Endothelial cell of umbilical vein (primary cell): ENCODE results near the gene TFG. TPM values are rescaled to one million over a fixed set of nuclear protein-coding genes. Genes with fewer than 3 reads are reported as not detected.

ENCODE experiments used
- BruUV-seq: library from RNA; stranded (reverse); fragments of 400-500 nt; replicated peaks from 2 replicates; lab custom pipeline; 2021; lab: Mats Ljungman, UMichigan
- CTCF ChIA-PET: fragments of 300-600, 350-600 bp; sonication (Branson Sonifier 250); formaldehyde crosslinking; loops from one replicate; lab custom pipeline; 2021; ENCODE audit warnings: antibody characterized with exemption, inconsistent platforms; lab: Charles Lee
- POLR2A ChIA-PET: fragments of 300-600, 350-600 bp; sonication (Branson Sonifier 250); formaldehyde crosslinking; loops from one replicate; lab custom pipeline; 2021; ENCODE audit warnings: antibody characterized with exemption, inconsistent platforms; lab: Charles Lee
- DNase-seq: peaks from one replicate; pipeline ENCODE4 v3.0.0-alpha.2; 2011; ENCODE audit warnings: low read depth, low spot score
- FAIRE-seq: peaks from 2 replicates; lab custom pipeline; 2011; peaks lifted over from hg19 to GRCh38; lab: Jason Lieb, UNC
- H2AFZ ChIP-seq: 2 replicates; pipeline ENCODE4 v1.6.0; 2012; ENCODE audit warnings: low read depth, low read length, control low read depth, inconsistent platforms
- H3K27ac ChIP-seq: 2 replicates; pipeline ENCODE4 v1.5.1; 2011; ENCODE audit warnings: low read depth, mild to moderate bottlenecking, control low read depth, low read length, moderate library complexity; ENCODE audit not compliant: insufficient read depth
- H3K27me3 ChIP-seq, 2 experiments: 2 replicates each; pipeline versions ENCODE4 v1.6.0 to v1.6.1; 2011; ENCODE audit warnings: low read length in 2 of 2, mixed read lengths in 1 of 2; ENCODE audit not compliant: control insufficient read depth in 2 of 2, insufficient read depth in 2 of 2
- H3K36me3 ChIP-seq, 2 experiments: 2 replicates in 1 of 2; 3 replicates in 1 of 2; pipeline ENCODE4 v1.5.1; 2011; ENCODE audit warnings: low read length in 2 of 2, mild to moderate bottlenecking in 1 of 2, moderate library complexity in 1 of 2; ENCODE audit not compliant: control insufficient read depth in 2 of 2, insufficient read depth in 2 of 2; ENCODE audit errors: extremely low read depth in 1 of 2
- H3K4me1 ChIP-seq: 3 replicates; pipeline ENCODE4 v1.5.1; 2011; ENCODE audit warnings: mild to moderate bottlenecking, low read length; ENCODE audit not compliant: control insufficient read depth, insufficient read depth; ENCODE audit errors: extremely low read depth
- H3K4me2 ChIP-seq: 2 replicates; pipeline ENCODE4 v1.6.1; 2011; ENCODE audit warnings: low read length, control low read depth, mixed read lengths; ENCODE audit not compliant: insufficient read depth
- H3K4me3 ChIP-seq, 3 experiments: fragments of 200-600 bp in 1 of 3; sonication (generic), shearing (Covaris generic) in 1 of 3; replicated peaks in 1 of 3; 2 replicates each; pipeline ENCODE4 v1.5.1; 2011 to 2016; ENCODE audit warnings: control low read depth in 3 of 3, low read length in 3 of 3, mild to moderate bottlenecking in 2 of 3, inconsistent platforms in 1 of 3, low read depth in 1 of 3, moderate library complexity in 1 of 3; ENCODE audit not compliant: insufficient read depth in 1 of 3
- H3K79me2 ChIP-seq: 2 replicates; pipeline ENCODE4 v1.6.0; 2012; ENCODE audit warnings: low read length, inconsistent platforms; ENCODE audit not compliant: control insufficient read depth, insufficient read depth
- H3K9ac ChIP-seq: replicated peaks from 2 replicates; pipeline ENCODE3; 2011; ENCODE audit warnings: low read length, control low read depth; ENCODE audit not compliant: insufficient read depth; ENCODE audit errors: extremely low read depth
- H3K9me1 ChIP-seq: replicated peaks from 3 replicates; pipeline ENCODE4 v1.6.0; 2011; ENCODE audit warnings: mild to moderate bottlenecking, low read length; ENCODE audit not compliant: control insufficient read depth, insufficient read depth; ENCODE audit errors: extremely low read depth
- H3K9me3 ChIP-seq: replicated peaks from 2 replicates; pipeline ENCODE4 v1.5.1; 2012; ENCODE audit warnings: low read length, inconsistent platforms; ENCODE audit not compliant: control insufficient read depth, insufficient read depth
- H4K20me1 ChIP-seq: replicated peaks from 2 replicates; pipeline ENCODE3; 2011; ENCODE audit warnings: mild to moderate bottlenecking, low read length; ENCODE audit not compliant: control insufficient read depth, insufficient read depth; ENCODE audit errors: extremely low read depth
- EZH2 ChIP-seq: IDR thresholded peaks from 2 replicates; pipeline ENCODE4 v1.6.1; 2012; ENCODE audit warnings: borderline replicate concordance, low read depth, mild to moderate bottlenecking, moderate library complexity, low read length, inconsistent platforms; ENCODE audit not compliant: severe bottlenecking
- FOS ChIP-seq: IDR thresholded peaks from 2 replicates; pipeline ENCODE4 v1.6.1; 2011; ENCODE audit warnings: mild to moderate bottlenecking, low read length, moderate library complexity, borderline replicate concordance; ENCODE audit not compliant: insufficient read depth
- GATA2 ChIP-seq: IDR thresholded peaks from 2 replicates; pipeline ENCODE4 v1.7.0; 2011; ENCODE audit warnings: low read depth, mild to moderate bottlenecking, moderate library complexity, mixed read lengths, low read length; ENCODE audit not compliant: insufficient read length, insufficient read depth
- JUN ChIP-seq: IDR thresholded peaks from 2 replicates; pipeline ENCODE4 v1.6.1; 2011; ENCODE audit warnings: borderline replicate concordance, low read depth; ENCODE audit not compliant: insufficient read length, insufficient read depth
- MYC ChIP-seq: IDR thresholded peaks from one replicate; pipeline ENCODE4 v1.6.1; 2011; ENCODE audit warnings: mild to moderate bottlenecking, low read depth, low read length
- POLR2A ChIP-seq: IDR thresholded peaks from 2 replicates; pipeline ENCODE4 v1.6.1; 2012; ENCODE audit warnings: low read depth, mild to moderate bottlenecking, control low read depth, low read length
- POLR2AphosphoS5 ChIP-seq: IDR thresholded peaks from 2 replicates; pipeline ENCODE4 v1.6.1; 2012; ENCODE audit warnings: low read depth, mild to moderate bottlenecking, control low read depth, low read length, moderate library complexity; ENCODE audit not compliant: insufficient read depth
- dilution Hi-C: fragments of 300-500 bp; cut with MboI; formaldehyde crosslinking; loops from one replicate; pipeline ENCODE4 v1.15.0; 2019; ENCODE audit warnings: low sequenced_read_pairs; ENCODE audit not compliant: extremely low pct_ligation_motif_present
- intact Hi-C: fragments of 100-400 bp; cut with micrococcal nuclease; formaldehyde crosslinking; loops from one replicate; pipeline ENCODE4 v1.10.0; 2022
- polyA plus RNA-seq, 4 experiments: library from polyadenylated mRNA; depleted of rRNA in 3 of 4; stranded (reverse) in 3 of 4; unstranded in 1 of 4; fragments of >200 nt; gene quantifications; 2 replicates each; pipeline versions ENCODE4 v1.2.1 to v1.2.3, GENCODE V29; 2011 to 2012; ENCODE audit warnings: missing spikeins in 1 of 4
- total RNA-seq: library from RNA; stranded (reverse); gene quantifications from 2 replicates; pipeline ENCODE4 v1.2.3, GENCODE V29; 2021
- TF ChIP-seq, protein P1 (sequence below), 2 donors: IDR thresholded peaks; 1 replicate in 1 of 2; 2 replicates in 1 of 2; pipeline ENCODE4 v1.5.1; 2011; ENCODE audit warnings: low read length in 2 of 2, mild to moderate bottlenecking in 2 of 2, moderate library complexity in 2 of 2, control low read depth in 1 of 2, inconsistent platforms in 1 of 2, low read depth in 1 of 2; ENCODE audit not compliant: insufficient read depth in 1 of 2; ENCODE audit errors: extremely low read depth in 1 of 2
- TF ChIP-seq, protein P2 (sequence below): IDR thresholded peaks from 2 replicates; pipeline ENCODE4 v1.6.1; 2011; ENCODE audit not compliant: insufficient read depth, insufficient read length

TFG gene
- total and polyA plus RNA-seq, 2 donors (not counting 3 experiments of a cell fraction or from before 2014, with no cell fraction given) = 106 to 154 TPM

DNA sequence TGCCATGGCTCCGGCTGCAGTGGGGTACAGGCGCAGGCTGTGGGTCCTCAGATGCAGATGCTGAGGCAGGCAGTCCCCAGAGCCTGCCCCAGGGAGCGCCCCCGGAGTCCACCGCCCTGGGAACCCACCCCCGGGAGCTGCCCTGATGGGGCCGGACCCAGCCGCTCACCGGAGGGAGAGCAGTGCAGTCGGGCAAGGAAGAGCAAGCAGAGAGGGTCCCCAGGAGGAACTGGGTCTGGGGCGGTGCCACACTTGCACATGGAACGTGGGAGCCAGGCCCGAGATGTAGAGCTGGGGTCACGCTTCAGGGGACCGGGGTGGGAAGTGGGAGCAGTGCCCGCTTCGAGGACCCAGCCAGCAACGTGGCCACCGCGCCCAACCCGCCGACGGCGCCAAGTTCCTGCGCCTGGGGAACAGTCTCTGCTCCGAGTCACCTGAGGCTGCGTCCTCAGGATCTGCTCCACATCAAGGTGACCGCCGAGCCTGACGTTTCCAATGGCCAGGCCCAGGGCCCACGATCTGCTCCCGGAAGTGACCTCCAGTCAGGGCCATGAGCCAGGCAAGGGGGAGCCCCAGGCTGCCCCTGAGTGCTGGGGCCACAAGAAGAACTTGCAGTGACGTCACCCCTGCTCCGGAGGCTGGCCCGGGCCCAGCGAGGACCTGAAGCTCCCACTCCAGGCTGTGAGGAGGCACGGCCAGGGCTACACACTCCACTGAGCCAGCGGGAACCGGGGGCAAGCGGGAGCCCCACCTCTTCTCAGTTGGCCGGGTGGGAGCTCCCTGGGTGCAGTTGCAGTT is 27.0 kb upstream of the TFG start:
- TF ChIP-seq POLR2A = no peak
- TF ChIP-seq, protein P1, sequence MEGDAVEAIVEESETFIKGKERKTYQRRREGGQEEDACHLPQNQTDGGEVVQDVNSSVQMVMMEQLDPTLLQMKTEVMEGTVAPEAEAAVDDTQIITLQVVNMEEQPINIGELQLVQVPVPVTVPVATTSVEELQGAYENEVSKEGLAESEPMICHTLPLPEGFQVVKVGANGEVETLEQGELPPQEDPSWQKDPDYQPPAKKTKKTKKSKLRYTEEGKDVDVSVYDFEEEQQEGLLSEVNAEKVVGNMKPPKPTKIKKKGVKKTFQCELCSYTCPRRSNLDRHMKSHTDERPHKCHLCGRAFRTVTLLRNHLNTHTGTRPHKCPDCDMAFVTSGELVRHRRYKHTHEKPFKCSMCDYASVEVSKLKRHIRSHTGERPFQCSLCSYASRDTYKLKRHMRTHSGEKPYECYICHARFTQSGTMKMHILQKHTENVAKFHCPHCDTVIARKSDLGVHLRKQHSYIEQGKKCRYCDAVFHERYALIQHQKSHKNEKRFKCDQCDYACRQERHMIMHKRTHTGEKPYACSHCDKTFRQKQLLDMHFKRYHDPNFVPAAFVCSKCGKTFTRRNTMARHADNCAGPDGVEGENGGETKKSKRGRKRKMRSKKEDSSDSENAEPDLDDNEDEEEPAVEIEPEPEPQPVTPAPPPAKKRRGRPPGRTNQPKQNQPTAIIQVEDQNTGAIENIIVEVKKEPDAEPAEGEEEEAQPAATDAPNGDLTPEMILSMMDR (IDR thresholded peaks at IDR 0.05; ENCODE audit: extremely low read depth in 1 of 2, insufficient read depth in 1 of 2, low read depth in 1 of 2, low read length in 2 of 2) = no peak
- no peak for TF ChIP-seq POLR2AphosphoS5
- no peak for TF ChIP-seq MYC
- no peak for TF ChIP-seq FOS
- TF ChIP-seq, protein P2, sequence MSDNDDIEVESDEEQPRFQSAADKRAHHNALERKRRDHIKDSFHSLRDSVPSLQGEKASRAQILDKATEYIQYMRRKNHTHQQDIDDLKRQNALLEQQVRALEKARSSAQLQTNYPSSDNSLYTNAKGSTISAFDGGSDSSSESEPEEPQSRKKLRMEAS = no peak
- TF ChIP-seq GATA2 = no peak
- TF ChIP-seq EZH2 = no peak
- no peak for TF ChIP-seq JUN
- no peak overlapping the region for H3K4me3 ChIP-seq
- no peaks in the 10 kb centered on the region for H3K4me1 ChIP-seq
- H3K9ac ChIP-seq = no peak overlapping the region
- no peaks in the 10 kb centered on the region for H3K9me1 ChIP-seq
- no TSS peak for BruUV-seq
- peaks cover 0 to 5% of the 10 kb centered on the region in 2 experiments for H3K27me3 ChIP-seq
- DNase-seq (peak; percentile 9), FAIRE-seq (no peak)
- no peaks in the 10 kb centered on the region for H3K9me3 ChIP-seq
- H3K4me2 ChIP-seq = no peak overlapping the region
- no peaks in the 10 kb centered on the region for H4K20me1 ChIP-seq
- no peaks in the 10 kb centered on the region for H3K79me2 ChIP-seq
- intact Hi-C loops (no loop called here), dilution Hi-C loops (no loop called here)
- CTCF ChIA-PET = interaction anchor here (1.0 kb wide), 1 partner anchor 21 kb away, joined by 3 read pairs; no protein-coding TSS in a partner anchor
- H2AFZ ChIP-seq = peak overlapping the region; percentile 54
- H3K36me3 ChIP-seq = no peaks in the 10 kb centered on the region
- no peak overlapping the region for H3K27ac ChIP-seq
- POLR2A ChIA-PET = no interaction called here
